K562 (cell line): ENCODE measurements around the gene RALGPS1. TPM values are rescaled to one million over a fixed set of nuclear protein-coding genes. Genes with fewer than 3 reads are reported as not detected.

Source experiments
- REST ChIP-seq, 2 experiments: fragments of 450-650 bp; formaldehyde crosslinking in 1 of 2; IDR thresholded peaks; 2 replicates each; pipeline versions ENCODE4 v1.4.0 to v1.6.1; 2014 to 2020; ENCODE audit warnings: mild to moderate bottlenecking in 2 of 2, borderline replicate concordance in 1 of 2, low read depth in 1 of 2
- polyA plus RNA-seq, 8 experiments: library from polyadenylated mRNA; depleted of rRNA in 4 of 8; stranded (reverse) in 5 of 8; unstranded in 3 of 8; fragments of >200 nt; fragmentation: Nextera tagmentation in 2 of 8; fragmentation: Illumina TruSeq in 1 of 8; extraction: Ambion mirVana in 2 of 8; extraction: Trizol in 1 of 8; gene quantifications; 2 replicates each; pipeline versions ENCODE4 v1.2.1 to v1.2.3, GENCODE V29; 2011 to 2014; ENCODE audit warnings: inconsistent platforms in 1 of 8, missing spikeins in 1 of 8
- total RNA-seq, 7 experiments: library from RNA; depleted of rRNA in 6 of 7; stranded (reverse); fragments of >200 nt in 6 of 7; fragmentation: Illumina TruSeq in 2 of 7; extraction: Trizol in 2 of 7; gene quantifications; 2 replicates each; pipeline versions ENCODE4 v1.2.1 to v1.2.3, GENCODE V29; 2011 to 2021; ENCODE audit warnings: low replicate concordance in 1 of 7

Gene RALGPS1
- total and polyA plus RNA-seq, 9 of the 15 experiments (the other 6 are each of a cell fraction or from before 2014, with no cell fraction given), result 0.04 to 2.6 (median 1.5) TPM

- TF ChIP-seq REST (IDR thresholded peaks at IDR 0.05; ENCODE audit: borderline replicate concordance) (peak; percentile 74), REST (CRISPR knock-in tag; IDR thresholded peaks at IDR 0.05; ENCODE audit: low read depth) (no peak)
Observed at GRCh38 chr9:126965541-126966428, 51.2 kb downstream of the RALGPS1 start (continued).
